Stromal cell of bone marrow (primary cell): Measurements from ENCODE around the gene CLCN5.

Source experiments
- DNase-seq: peaks from one replicate; pipeline ENCODE4 v3.0.0-alpha.2; 2012; ENCODE audit warnings: low read depth

Gene CLCN5

DNA sequence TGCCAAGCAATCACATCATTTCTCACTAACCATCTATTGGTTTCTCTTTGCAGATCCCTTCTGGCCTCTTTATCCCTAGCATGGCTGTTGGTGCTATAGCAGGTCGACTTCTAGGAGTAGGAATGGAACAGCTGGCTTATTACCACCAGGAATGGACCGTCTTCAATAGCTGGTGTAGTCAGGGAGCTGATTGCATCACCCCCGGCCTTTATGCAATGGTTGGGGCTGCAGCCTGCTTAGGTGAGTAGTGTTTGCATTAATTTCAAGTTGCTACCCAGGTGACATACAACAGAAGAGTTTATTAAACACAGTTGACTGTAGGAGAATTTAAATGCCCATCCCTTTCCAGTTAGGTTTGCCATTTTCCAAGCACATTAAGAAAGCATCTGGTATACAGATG, 166.2 kb downstream of the CLCN5 start:
- no peak for DNase-seq

DNA sequence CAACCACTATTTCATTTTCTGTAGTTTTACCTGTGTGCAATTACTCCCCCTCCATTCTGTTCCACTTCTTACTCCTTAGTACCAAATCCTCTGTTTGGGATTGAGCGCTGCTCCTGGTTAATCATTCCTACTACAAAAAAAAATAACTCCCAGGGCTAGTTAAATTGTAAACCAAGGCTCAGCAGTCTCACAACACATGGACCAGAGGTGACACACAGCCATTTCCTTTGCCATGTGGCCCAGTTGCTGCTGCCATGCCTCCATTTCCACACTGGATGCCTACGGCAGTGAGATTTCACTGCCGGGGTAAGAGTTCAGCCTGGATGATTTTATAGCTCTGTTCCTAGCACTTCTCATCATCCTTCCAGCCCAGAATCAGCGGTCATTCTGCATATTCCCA, 171.2 kb downstream of the CLCN5 start:
- no peak for DNase-seq

DNA sequence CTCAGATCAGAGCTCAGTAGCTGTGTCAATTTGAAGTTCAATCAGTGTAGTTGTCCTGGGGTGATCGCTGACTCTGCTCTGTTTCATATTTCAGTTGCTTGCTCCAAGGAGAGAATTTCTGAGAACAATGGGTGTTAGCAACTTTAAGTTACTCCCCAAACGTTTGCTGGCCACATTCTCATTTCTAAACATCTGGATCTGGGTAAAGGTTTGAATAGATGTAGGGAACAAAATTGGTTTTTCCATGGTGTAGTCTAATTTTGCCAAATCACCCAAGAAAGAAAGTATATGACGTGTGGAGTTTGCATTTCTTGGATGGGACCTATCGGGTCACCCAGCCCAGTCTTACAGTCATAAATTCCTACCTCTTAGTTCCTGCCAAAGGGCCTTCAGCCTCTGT, 174.7 kb downstream of the CLCN5 start:
- DNase-seq, result no peak

DNA sequence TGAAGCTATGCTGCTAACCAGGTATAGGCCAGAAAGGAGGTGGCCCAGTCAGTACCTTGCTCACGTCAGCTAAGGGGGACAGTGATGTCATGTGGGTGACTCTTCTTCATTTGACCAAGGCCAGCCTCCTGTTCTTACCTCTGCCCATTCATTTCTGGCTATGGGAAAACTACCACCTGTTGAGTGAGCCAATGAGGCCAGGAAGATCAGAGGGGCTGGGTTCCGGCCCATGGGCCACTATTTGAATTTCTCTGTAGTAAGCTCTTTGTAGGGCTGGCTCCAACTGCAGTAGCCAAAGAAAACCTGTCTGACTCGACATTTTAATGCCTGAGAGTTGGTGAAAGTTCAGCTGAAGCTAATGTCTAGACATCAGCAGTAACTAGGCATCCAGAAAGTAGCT, 175.8 kb downstream of the CLCN5 start:
- DNase-seq, result no peak

DNA sequence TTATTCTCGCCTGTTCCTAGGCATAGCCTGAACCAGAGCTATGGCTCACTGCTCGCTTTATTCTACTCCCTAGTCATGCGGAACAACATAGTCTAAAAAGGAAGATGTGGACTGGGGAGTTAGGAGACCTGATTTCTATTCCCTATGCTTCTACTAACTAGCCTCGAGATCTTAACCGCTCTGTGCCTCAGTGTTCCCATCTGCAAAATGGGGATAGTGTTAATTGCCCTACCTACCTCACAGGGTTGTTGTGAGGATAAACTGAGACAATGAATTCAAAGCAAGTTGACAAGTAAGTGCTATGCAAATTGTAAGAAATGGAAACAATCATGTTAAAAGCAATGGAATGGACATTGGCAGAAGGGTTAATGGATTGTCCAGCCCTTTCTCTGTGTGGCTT, 176.4 kb downstream of the CLCN5 start:
- no peak for DNase-seq

DNA sequence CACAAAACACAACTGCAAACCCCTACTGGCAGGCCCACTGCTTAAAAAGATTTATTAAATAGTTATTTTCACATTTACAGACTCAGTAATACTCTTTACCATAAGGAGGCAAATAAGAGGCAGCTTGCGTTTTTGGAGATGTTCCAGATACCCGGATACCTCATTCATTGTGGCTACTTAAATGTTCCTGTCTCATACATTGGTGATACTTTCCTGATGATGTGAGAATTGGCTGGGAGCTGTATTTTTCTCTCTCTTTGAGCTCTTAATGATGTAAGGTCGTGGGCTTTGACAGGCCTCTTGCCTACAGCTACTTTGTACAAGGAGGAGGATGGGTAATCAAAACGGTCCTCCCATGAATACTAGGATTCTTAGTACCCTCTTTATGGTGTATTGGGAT, 176.9 kb downstream of the CLCN5 start:
- no peak for DNase-seq

DNA sequence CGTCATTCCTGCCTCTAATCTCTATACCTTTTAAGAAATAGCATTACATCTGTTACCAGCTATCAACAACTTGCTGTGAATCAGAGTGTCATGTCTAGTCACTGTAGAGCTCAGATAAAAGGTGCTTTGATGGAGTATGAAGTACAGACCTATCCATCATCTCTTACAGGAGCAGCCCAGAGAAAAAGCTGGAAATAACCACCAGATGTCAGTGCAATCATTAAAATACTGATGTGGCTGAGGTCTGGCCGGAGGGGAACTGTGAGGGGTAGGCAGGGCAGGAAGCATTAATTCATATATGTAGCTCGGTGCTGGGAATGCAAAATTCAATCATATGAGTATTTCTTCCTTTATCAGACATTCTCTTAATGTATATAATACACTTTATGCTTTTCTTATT, 177.8 kb downstream of the CLCN5 start:
- no peak for DNase-seq

DNA sequence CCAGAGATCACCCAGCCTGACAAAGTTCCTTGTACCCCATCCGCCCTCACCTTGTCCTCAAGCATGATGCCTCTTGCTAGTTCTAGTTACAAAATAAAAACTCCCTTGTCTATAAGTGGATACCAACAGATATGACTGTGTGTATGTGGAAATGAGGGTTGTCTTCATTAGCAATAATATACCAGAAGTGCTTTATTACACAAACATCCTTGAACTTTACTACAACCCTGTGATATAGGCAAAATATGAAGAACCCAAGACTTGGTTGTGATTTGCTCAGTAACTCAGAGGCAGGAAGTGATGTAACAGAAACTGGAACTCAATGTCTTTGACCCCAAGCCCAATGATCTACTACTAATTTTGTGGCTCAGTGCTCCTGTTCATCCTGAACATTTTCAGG, 180.8 kb downstream of the CLCN5 start:
- no peak for DNase-seq

DNA sequence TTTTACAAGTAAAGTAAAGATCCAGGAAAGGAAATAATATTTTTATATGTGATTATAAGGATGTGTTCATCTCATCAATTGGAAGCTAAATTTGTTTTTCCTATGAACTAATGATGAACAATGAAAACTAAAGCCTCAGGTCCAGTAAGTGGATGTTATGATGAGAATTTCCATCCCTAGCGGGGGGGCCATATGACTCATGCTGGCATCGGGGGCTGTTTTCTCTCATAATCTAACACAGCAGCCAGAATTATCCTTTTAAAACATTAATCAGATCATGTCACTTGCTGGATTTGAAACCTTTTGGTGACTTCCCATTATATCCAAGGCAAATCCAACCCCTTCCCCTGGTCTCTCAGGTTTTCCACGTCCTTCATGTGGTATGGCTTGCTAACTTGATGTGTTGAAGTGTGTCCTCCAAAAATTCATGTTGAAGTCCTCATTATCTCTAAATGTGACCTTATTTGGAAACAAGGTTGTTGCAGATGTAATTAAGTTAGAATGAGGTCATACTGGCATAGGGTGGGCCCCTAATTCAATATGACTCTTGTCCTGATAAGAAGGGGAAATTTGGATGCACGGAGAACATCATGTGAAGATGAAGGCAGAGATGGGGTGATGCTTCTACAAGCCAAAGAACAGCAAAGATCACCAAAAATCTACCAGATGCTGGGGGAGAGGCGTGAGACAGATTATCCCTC, 181.6 kb downstream of the CLCN5 start:
- DNase-seq, result no peak

DNA sequence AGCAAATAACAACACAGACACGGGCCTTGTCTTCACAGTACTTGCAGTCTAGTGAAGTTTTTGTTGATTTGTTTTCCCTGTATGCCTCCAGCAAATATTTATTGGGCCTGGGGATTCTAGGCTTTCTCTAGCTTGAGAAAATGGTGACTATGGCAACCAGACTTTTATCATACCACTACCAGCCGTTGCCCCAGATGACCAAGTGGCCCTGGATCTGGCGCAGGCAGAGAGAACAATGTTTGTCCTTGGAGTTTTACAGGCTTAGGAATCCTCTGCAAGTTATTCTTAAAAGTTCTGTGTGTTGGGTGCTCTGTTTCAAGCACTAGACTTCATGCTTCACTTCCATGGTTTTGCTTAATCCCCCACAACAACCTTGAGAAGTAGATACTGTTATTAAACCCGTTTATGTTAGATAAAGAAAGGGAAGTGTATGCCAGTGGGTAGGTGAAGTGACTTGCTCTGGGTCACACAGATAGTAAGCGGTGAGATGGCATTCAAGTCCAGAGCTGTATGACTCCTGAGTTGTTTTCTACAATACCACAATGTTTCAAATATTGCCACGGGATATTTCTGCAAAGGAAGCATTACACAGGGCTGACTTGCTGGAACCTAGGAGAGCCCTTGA, 183.8 kb downstream of the CLCN5 start:
- no peak for DNase-seq

DNA sequence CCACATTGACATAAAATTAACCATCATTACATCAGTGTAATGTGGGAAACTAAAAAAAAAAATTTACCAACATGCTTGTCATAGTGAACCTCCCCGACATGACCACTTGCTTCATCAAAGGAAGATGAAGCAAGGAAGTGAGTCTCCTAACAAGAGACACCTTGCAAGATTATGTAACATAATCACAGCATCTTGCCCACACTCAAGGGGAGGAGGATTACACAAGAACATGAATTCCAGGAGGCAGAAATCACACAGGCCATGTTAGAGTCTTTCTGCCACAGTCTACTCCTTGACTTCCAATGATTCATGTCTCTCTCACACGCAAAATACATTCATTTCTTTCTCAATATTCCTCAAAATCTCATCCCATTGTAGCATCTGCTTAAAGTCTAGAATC, 185.1 kb downstream of the CLCN5 start:
- DNase-seq, result no peak

DNA sequence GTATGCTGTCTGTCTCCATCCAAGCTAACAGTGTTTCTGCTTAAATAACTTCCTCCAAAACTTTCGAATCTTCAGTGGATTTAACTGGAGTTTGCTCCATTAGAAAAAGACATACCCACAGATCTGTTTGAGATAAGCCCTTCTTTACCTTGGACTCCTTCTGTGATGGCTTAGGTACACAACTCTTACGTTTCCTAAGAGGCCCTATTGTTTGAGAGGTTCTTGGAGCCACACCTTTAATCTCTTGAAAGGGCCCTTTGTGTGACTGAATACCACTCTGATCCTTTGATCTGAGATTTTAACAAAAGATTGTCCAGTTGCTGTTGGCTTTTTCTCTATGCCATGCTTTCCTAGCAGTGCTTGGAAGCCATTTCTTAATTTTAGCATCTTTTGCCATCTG, 185.9 kb downstream of the CLCN5 start:
- no peak for DNase-seq

DNA sequence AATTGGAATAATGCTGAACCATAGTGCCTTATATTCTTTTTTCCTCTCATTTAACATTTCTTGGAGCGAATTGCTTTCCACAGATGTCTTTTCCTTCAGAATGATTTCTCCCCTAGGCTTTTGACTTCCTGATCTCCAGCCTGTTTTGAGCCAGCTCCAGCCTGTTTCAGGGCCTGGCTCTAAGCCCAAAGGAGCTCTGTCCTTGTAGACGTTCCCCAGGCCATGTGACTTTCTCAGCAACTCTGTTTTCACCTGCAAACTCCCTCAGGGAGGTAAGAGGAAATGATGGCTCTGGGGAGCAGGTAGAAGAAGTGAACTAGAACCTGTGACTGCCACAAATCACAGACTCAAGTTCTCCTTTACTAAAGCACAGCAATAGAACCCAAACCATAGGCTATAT, 189.3 kb downstream of the CLCN5 start:
- DNase-seq, result no peak

DNA sequence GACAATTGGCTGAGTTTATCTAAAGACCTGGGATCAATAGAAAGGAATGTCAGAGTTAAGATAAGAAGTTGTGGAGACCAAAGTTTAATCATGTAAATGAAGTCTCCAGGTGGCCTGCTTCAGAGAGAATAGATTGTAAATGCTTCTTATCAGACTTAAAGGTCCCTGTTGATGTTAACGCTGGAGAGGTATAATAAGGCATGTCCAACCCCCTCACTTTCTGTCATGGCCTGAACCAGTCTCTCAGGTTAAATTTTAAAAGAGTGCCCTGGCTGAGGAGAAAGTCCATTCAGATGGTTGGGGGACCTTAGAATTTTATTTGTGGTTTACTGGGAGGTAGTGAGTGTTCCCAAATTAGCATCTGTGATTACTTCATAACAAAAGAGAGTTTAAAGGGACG, 191.7 kb downstream of the CLCN5 start:
- no peak for DNase-seq

DNA sequence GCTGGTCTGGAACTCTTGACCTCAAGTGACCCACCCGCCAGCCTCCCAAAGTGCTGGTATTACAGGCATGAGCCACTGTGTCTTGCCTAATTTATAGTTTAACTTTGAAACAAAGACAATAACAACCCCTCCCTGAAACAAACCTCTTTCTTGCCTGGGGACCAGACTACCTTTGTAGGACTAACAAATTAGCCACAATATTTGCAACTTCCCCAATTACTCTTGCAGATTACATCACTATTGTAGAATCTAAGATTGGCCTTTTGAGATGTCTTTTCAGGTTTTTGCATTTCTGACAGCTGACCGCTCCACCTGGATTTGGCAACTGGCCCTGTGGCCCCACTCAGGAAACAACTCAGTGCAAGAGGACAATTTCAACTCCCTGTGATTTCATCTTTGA, 193.6 kb downstream of the CLCN5 start:
- DNase-seq, result no peak

DNA sequence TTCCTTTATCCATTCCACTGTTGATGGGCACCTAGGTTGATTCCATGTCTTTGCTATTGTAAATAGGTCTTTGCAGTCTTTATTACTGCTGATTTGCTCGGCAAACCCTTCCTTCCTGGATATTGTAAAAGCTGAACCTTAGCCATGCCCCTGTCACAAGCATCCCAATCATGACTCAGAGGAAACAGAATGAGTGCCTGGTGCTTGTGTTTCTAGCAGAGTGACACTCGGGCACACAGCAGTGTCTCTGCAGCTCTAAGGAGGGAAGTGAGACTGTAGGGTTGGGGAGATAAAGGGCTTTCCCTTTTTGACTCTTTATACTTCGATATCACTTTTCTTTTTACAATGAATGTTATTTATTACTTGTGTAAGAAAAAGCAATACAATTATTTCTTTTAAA, 195.1 kb downstream of the CLCN5 start:
- DNase-seq, result no peak

DNA sequence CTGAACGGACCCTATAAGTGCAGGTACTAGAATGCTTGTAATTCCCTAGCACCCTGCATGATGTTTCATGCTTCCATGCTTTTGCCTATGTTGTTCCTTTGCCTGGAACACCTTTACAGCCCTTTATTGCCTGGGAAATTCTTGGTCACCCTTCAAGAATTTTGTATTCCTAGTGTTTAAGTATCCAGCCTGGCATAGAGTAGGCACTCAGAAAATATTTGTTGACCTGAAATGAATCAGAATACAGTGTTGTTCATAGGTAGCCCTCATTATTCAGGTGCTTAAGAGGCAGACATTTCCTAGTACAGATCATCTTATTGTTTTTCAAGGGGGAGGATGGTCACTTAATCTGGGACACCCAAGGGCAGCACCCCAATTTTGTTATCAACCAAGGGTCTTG, 203.1 kb downstream of the CLCN5 start:
- DNase-seq, result no peak

DNA sequence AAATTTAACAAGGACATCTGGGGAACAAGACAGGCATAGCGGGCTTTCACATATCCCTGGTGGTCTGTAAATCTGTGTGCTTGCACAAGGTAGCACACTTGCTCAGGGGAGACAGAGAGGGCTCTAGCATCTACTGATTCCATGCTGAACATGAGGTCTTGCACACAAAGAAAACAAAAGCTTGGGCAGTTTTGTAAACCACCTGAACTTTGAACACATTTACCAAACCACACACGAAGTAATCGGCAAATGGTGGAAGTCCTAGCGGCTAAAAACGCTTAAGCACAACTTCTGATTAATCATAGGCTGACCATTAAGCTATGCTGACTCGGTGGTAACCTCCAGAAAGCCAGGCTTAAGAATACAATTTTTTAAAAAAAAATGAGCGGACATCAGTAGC, 225.6 kb downstream of the CLCN5 start:
- no peak for DNase-seq
